SU-DHL-6 (cell line): Measurements from ENCODE around the gene ZBTB38.

ENCODE experiments used
- H2AFZ ChIP-seq: fragments of 200-600 bp; sonication (generic); 2 replicates; pipeline ENCODE4 v1.6.1; 2014; ENCODE audit warnings: low read depth, mild to moderate bottlenecking, moderate library complexity, mixed read lengths, antibody characterized with exemption, low read length; ENCODE audit not compliant: severe bottlenecking
- H3F3A ChIP-seq: fragments of 200-600 bp; shearing (Covaris generic); 2 replicates; pipeline ENCODE4 v1.6.0; 2016; ENCODE audit warnings: antibody characterized with exemption, mild to moderate bottlenecking; ENCODE audit not compliant: insufficient read depth
- H3K27ac ChIP-seq: fragments of 200-600 bp; sonication (generic); 2 replicates; pipeline ENCODE4 v1.5.1; 2016; ENCODE audit warnings: low read depth, mild to moderate bottlenecking, low read length, moderate library complexity, mixed read lengths
- H3K27me3 ChIP-seq: fragments of 200-600 bp; sonication (generic), shearing (Covaris generic); 2 replicates; pipeline ENCODE4 v1.6.0; 2014; ENCODE audit warnings: mild to moderate bottlenecking, low read length
- H3K36me3 ChIP-seq: fragments of 200-600 bp; sonication (generic); 2 replicates; pipeline ENCODE4 v1.6.1; 2014; ENCODE audit warnings: mild to moderate bottlenecking, low read length, mixed read lengths
- H3K4me2 ChIP-seq: fragments of 300-600, 200-600 bp; shearing (Covaris generic), sonication (generic); 2 replicates; pipeline ENCODE4 v1.6.0; 2014; ENCODE audit warnings: low read length, low read depth, mild to moderate bottlenecking; ENCODE audit not compliant: poor library complexity, severe bottlenecking
- H3K4me3 ChIP-seq: fragments of 200-600 bp; sonication (generic); 2 replicates; pipeline ENCODE4 v1.5.1; 2014; ENCODE audit warnings: antibody characterized with exemption, low read length, mild to moderate bottlenecking, mixed read lengths; ENCODE audit not compliant: insufficient read depth, poor library complexity, severe bottlenecking
- H3K79me2 ChIP-seq: fragments of 200-600 bp; sonication (generic); 2 replicates; pipeline ENCODE4 v1.6.1; 2014; ENCODE audit warnings: mild to moderate bottlenecking, low read length, moderate library complexity; ENCODE audit not compliant: insufficient read depth
- H3K9ac ChIP-seq: fragments of 200-600 bp; sonication (generic); 2 replicates; pipeline ENCODE4 v1.7.0; 2014; ENCODE audit warnings: mild to moderate bottlenecking, low read length
- H3K9me2 ChIP-seq: fragments of 200-600 bp; sonication (generic); replicated peaks from 2 replicates; pipeline ENCODE4 v1.6.1; 2014; ENCODE audit warnings: low read length; ENCODE audit not compliant: insufficient read depth
- H3K9me3 ChIP-seq: fragments of 200-600 bp; sonication (generic); 2 replicates; pipeline ENCODE4 v1.6.1; 2014; ENCODE audit warnings: low read length, mixed read lengths; ENCODE audit not compliant: insufficient read depth
- H4K20me1 ChIP-seq: fragments of 200-600 bp; sonication (generic); 2 replicates; pipeline ENCODE4 v1.6.1; 2014; ENCODE audit warnings: low read depth, mild to moderate bottlenecking, antibody characterized with exemption, low read length, moderate library complexity, mixed read lengths
- CTCF ChIP-seq: fragments of 200-600 bp; sonication (generic); IDR thresholded peaks from one replicate; pipeline ENCODE4 v1.5.1; 2017; ENCODE audit warnings: antibody characterized with exemption, mild to moderate bottlenecking, low read length, moderate library complexity; ENCODE audit not compliant: insufficient read depth, poor library complexity, severe bottlenecking
- EZH2phosphoT487 ChIP-seq: fragments of 200-600 bp; sonication (generic), shearing (Covaris generic); conservative IDR thresholded peaks from 2 replicates; pipeline ENCODE4 v1.6.1; 2018; ENCODE audit warnings: mild to moderate bottlenecking, antibody characterized with exemption, low read length, moderate library complexity, mixed read lengths

Gene ZBTB38

GRCh38 chr3:141405591-141405990 is 37.3 kb downstream of the ZBTB38 start:
- no peak overlapping the region for H3K4me2 ChIP-seq
- no peaks in the 10 kb centered on the region for H3F3A ChIP-seq
- H3K9me2 ChIP-seq: no peaks in the 10 kb centered on the region
- no peaks in the 10 kb centered on the region for H3K36me3 ChIP-seq
- H3K9ac ChIP-seq: no peak overlapping the region
- no peaks in the 10 kb centered on the region for H3K9me3 ChIP-seq
- no peak overlapping the region for H2AFZ ChIP-seq
- H3K27ac ChIP-seq: no peak overlapping the region
- H3K4me3 ChIP-seq: no peak overlapping the region
- H4K20me1 ChIP-seq: no peaks in the 10 kb centered on the region
- TF ChIP-seq CTCF (no peak), EZH2phosphoT487 (no peak)
- H3K27me3 ChIP-seq: no peaks in the 10 kb centered on the region
- no peaks in the 10 kb centered on the region for H3K79me2 ChIP-seq

- Histone ChIP-seq H3K27me3 (no peaks in the 10 kb centered on the region), H3K36me3 (no peaks in the 10 kb centered on the region), H2AFZ (no peak overlapping the region), H3K79me2 (no peaks in the 10 kb centered on the region), H3K9me2 (no peaks in the 10 kb centered on the region), H3K4me3 (no peak overlapping the region), H3K4me2 (no peak overlapping the region), H3K9ac (no peak overlapping the region), H4K20me1 (no peaks in the 10 kb centered on the region), H3K27ac (no peak overlapping the region), H3K9me3 (no peaks in the 10 kb centered on the region), H3F3A (no peaks in the 10 kb centered on the region)
- TF ChIP-seq EZH2phosphoT487 (no peak), CTCF (no peak)
These were observed 38.0 kb downstream of the ZBTB38 start for GRCh38 chr3:141406265-141406664.

- no peaks in the 10 kb centered on the region for H3K27me3 ChIP-seq
- no peaks in the 10 kb centered on the region for H3K36me3 ChIP-seq
- no peak for TF ChIP-seq CTCF
- TF ChIP-seq EZH2phosphoT487: no peak
- H3K4me2 ChIP-seq: no peak overlapping the region
- H3K9me3 ChIP-seq: no peaks in the 10 kb centered on the region
- H3F3A ChIP-seq: no peaks in the 10 kb centered on the region
- H4K20me1 ChIP-seq: no peaks in the 10 kb centered on the region
- H3K4me3 ChIP-seq: no peak overlapping the region
- no peaks in the 10 kb centered on the region for H3K9me2 ChIP-seq
- no peaks in the 10 kb centered on the region for H3K79me2 ChIP-seq
- H3K27ac ChIP-seq: no peak overlapping the region
- H2AFZ ChIP-seq: no peak overlapping the region
- no peak overlapping the region for H3K9ac ChIP-seq
These were observed 38.7 kb downstream of the ZBTB38 start for GRCh38 chr3:141407047-141407446.

- Histone ChIP-seq H2AFZ (no peak overlapping the region), H3K9me2 (no peaks in the 10 kb centered on the region), H3K36me3 (no peaks in the 10 kb centered on the region), H3K27ac (no peak overlapping the region), H3K4me3 (no peak overlapping the region), H3K4me2 (no peak overlapping the region), H4K20me1 (no peaks in the 10 kb centered on the region), H3K9me3 (no peaks in the 10 kb centered on the region), H3K27me3 (no peaks in the 10 kb centered on the region), H3K79me2 (no peaks in the 10 kb centered on the region), H3K9ac (no peak overlapping the region), H3F3A (no peaks in the 10 kb centered on the region)
- TF ChIP-seq EZH2phosphoT487 (no peak), CTCF (no peak)
These were observed 39.5 kb downstream of the ZBTB38 start for GRCh38 chr3:141407825-141408224.
